ENCODE results near the gene EIF3D. TPM values are rescaled to one million over a fixed set of nuclear protein-coding genes. Genes with fewer than 3 reads are reported as not detected.

Gene EIF3D
- total RNA-seq, 1 experiment from 2014 or later: 270 TPM

DNA sequence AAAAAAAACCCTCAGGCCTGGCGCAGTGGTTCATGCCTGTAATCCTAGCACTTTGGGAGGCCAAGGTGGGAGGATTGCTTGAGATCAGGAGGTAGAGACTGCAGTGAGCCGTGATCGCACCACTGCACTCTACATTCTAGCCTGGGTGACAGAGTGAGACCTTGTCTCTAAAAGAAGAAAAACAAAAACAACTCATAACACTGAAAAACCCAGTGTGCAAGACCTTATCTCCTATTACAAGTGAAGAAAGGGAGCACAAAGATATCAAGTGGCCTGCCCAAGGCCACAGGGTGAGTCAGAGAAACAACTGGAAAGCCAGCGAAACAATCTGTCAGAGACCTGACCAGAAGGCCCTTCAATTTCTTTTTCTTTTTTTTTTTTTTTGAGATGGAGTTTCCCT is 50.0 kb downstream of the EIF3D start:
- Histone ChIP-seq H3K9me2 (ENCODE audit: insufficient read depth) (no peaks in the 10 kb centered on the region), H3K4me2 (no peak overlapping the region), H4K20me1 (ENCODE audit: insufficient read depth) (no peaks in the 10 kb centered on the region), H3K9me3 (ENCODE audit: insufficient read depth, low read depth) (no peaks in the 10 kb centered on the region), H2AFZ (no peak overlapping the region), H3K79me2 (ENCODE audit: low read depth) (peaks cover 22% of the 10 kb centered on the region), H3K36me3 (ENCODE audit: low read depth) (peaks cover 25% of the 10 kb centered on the region), H3K4me3 (no peak overlapping the region), H3F3A (ENCODE audit: insufficient read depth, low read depth) (peaks cover 23% of the 10 kb centered on the region), H3K4me1 (replicated peaks; ENCODE audit: insufficient read depth) (peaks cover 20% of the 10 kb centered on the region), H3K27me3 (ENCODE audit: insufficient read depth, low read depth) (no peaks in the 10 kb centered on the region), H3K27ac (no peak overlapping the region)
- ChIA-PET CTCF (no interaction called here), POLR2A (ENCODE audit: unreplicated experiment) (no interaction called here)
- BruUV-seq (replicated peaks): no TSS peak
- TF ChIP-seq EZH2 (IDR thresholded peaks at IDR 0.05; ENCODE audit: low read depth) (no peak), CTCF (conservative IDR thresholded peaks at IDR 0.05) (no peak)
- intact Hi-C loops (cut with micrococcal nuclease; ENCODE audit: unreplicated experiment): no loop called here
- no peak for DNase-seq

DNA sequence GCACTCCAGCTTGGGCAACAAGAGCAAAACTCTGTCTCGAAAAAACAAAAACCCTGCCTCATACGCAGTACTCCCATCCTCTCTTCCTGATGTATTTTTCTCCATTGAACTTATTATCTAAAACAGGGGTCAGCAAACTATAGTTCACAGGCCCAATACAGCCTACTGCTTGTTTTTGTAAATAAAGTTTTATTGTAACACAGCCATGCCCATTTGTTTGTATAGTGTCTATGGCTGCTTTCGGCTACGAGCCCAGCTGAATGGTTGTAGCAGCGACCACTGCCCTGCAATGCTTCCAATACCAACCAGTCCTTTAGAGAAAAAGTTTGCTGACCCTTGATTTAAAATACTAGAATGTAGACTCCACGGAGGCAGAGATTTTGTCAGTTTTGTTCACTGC is 53.6 kb downstream of the EIF3D start:
- peaks cover 25% of the 10 kb centered on the region for H3K36me3 ChIP-seq (ENCODE audit: low read depth)
- H3K4me1 ChIP-seq (replicated peaks; ENCODE audit: insufficient read depth): peaks cover 22% of the 10 kb centered on the region
- H3K27ac ChIP-seq: no peak overlapping the region
- POLR2A ChIA-PET (ENCODE audit: unreplicated experiment): no interaction called here
- H3K9me3 ChIP-seq (ENCODE audit: insufficient read depth, low read depth): no peaks in the 10 kb centered on the region
- H3K79me2 ChIP-seq (ENCODE audit: low read depth): peaks cover 15% of the 10 kb centered on the region
- H3K4me2 ChIP-seq: no peak overlapping the region
- intact Hi-C loops (cut with micrococcal nuclease; ENCODE audit: unreplicated experiment): no loop called here
- H4K20me1 ChIP-seq (ENCODE audit: insufficient read depth): no peaks in the 10 kb centered on the region
- CTCF ChIA-PET: no interaction called here
- no peak for DNase-seq
- no peak overlapping the region for H3K4me3 ChIP-seq
- H3K27me3 ChIP-seq (ENCODE audit: insufficient read depth, low read depth): no peaks in the 10 kb centered on the region
- H2AFZ ChIP-seq: no peak overlapping the region
- peaks cover 27% of the 10 kb centered on the region for H3F3A ChIP-seq (ENCODE audit: insufficient read depth, low read depth)
- H3K9me2 ChIP-seq (ENCODE audit: insufficient read depth): no peaks in the 10 kb centered on the region
- no peak for TF ChIP-seq EZH2 (IDR thresholded peaks at IDR 0.05; ENCODE audit: low read depth)
- no peak for TF ChIP-seq CTCF (conservative IDR thresholded peaks at IDR 0.05)
- BruUV-seq (replicated peaks): no TSS peak

- POLR2A ChIA-PET (ENCODE audit: unreplicated experiment): no interaction called here
- intact Hi-C loops (cut with micrococcal nuclease; ENCODE audit: unreplicated experiment): no loop called here
- TF ChIP-seq EZH2 (IDR thresholded peaks at IDR 0.05; ENCODE audit: low read depth) (no peak), CTCF (conservative IDR thresholded peaks at IDR 0.05) (no peak)
Measured at GRCh38 chr22:36472689-36473088, 56.3 kb downstream of the EIF3D start.

More at GRCh38 chr22:36472689-36473088, 56.3 kb downstream of the EIF3D start:
- H3F3A ChIP-seq (ENCODE audit: insufficient read depth, low read depth): peaks cover 28% of the 10 kb centered on the region
- CTCF ChIA-PET: no interaction called here
- peaks cover 23% of the 10 kb centered on the region for H3K79me2 ChIP-seq (ENCODE audit: low read depth)
- H3K4me3 ChIP-seq: no peak overlapping the region
- H3K27me3 ChIP-seq (ENCODE audit: insufficient read depth, low read depth): no peaks in the 10 kb centered on the region
- no peaks in the 10 kb centered on the region for H3K9me2 ChIP-seq (ENCODE audit: insufficient read depth)
- H3K36me3 ChIP-seq (ENCODE audit: low read depth): peaks cover 16% of the 10 kb centered on the region; the same call in 1 of the 2 replicates
- H3K27ac ChIP-seq: no peak overlapping the region
- DNase-seq: no peak
- no peaks in the 10 kb centered on the region for H4K20me1 ChIP-seq (ENCODE audit: insufficient read depth)
- no peaks in the 10 kb centered on the region for H3K9me3 ChIP-seq (ENCODE audit: insufficient read depth, low read depth)
- peaks cover 43% of the 10 kb centered on the region for H3K4me1 ChIP-seq (replicated peaks; ENCODE audit: insufficient read depth)
- H3K4me2 ChIP-seq: no peak overlapping the region
- no peak overlapping the region for H2AFZ ChIP-seq
- BruUV-seq (replicated peaks): no TSS peak
